ENCODE measurements around the gene SERPINB11.
"Not testable (repeated sequence)": the region's sequence is repeated elsewhere in the genome, so short reads cannot be mapped to it uniquely, and the experiment has no call there.

SERPINB11 gene

GRCh38 chr18:63731215-63731614 lies 28.5 kb downstream of the SERPINB11 start:
- no peak for DNase-seq

- DNase-seq: no peak
Measured at GRCh38 chr18:63736876-63737275, 34.1 kb downstream of the SERPINB11 start.

DNA sequence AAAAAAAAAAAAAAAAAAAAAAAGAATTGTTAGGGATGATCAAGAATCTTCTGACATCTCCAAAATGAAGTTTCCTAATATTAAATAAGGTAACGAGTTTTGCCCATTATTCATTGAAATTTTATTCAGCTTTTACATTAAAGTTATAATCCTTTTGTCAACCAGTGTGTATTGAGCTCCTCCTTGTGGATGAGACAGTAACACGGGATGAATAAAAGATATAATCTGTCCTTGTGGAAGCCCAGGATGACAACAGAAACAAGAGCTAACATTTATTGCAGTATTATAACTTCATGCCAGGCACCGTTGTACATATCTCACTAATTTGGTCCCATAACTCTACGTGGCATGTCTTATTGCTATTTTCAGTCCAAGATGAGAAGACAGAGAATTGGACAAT lies 39.0 kb downstream of the SERPINB11 start:
- DNase-seq: no peak

DNA sequence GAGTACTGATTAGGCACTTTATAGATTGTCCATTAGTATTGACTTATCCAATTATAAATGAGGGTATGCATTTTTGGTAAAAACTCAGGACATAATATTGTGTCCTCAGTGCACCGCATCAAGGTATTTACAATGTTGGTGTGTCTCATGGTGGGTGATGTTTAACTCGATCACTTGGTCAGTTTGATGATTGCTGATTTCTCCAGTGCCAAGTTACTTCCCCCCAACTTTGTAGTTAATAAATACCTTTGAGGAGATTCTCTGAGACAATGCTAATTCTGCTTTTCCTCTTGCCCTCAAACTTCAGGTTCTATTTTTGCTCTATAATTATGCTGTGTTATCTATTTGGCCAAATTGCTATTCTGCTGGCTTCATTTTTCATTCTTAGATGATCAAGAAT lies 44.2 kb downstream of the SERPINB11 start:
- DNase-seq: no peak

DNA sequence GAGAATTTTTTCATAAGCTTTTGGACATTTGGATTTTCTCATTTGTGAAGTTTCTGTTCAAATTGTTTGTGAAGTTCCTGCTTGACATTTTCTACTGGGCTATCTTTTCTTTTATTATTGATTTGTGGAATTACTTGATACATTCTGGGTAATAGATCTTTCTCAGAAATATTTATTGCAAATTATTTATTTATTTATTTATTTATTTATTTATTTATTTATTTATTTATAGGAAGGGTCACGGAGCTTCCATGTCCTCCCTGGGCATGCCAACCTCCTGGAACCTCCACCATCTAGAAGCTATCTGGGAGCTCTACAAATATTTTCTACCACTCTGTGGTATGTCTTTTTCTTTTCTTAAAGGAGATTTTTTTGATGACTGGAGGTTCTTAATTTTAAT lies 46.7 kb downstream of the SERPINB11 start:
- no peak for DNase-seq

DNA sequence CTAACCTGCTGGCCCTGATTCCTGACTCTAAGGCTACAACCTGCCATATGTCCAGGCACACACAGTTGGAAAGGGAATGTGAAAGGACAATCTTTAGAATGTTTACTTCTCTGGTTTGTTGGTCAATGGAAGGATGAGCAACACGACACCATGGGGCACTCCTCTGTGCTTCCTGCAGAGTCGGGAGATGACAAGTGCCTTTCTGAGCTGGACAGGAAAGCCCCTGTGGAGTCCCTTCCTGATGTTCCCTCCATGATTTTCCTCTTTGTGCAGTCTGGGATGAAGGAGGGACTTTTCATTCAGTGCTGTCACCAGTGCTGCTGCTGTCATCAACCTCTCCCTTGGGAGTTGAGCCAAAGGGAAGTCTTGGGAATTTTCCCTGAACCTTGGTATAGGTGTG lies 49.9 kb downstream of the SERPINB11 start:
- DNase-seq: no peak

GRCh38 chr18:63753676-63754075 lies 50.9 kb downstream of the SERPINB11 start:
- DNase-seq: no peak

- DNase-seq: no peak
Measured at GRCh38 chr18:63757541-63757940, 54.8 kb downstream of the SERPINB11 start.

GRCh38 chr18:63758615-63759240 lies 56.0 kb downstream of the SERPINB11 start:
- no peak for DNase-seq

GRCh38 chr18:63759786-63760185 lies 57.0 kb downstream of the SERPINB11 start:
- not testable (repeated sequence) for DNase-seq

DNA sequence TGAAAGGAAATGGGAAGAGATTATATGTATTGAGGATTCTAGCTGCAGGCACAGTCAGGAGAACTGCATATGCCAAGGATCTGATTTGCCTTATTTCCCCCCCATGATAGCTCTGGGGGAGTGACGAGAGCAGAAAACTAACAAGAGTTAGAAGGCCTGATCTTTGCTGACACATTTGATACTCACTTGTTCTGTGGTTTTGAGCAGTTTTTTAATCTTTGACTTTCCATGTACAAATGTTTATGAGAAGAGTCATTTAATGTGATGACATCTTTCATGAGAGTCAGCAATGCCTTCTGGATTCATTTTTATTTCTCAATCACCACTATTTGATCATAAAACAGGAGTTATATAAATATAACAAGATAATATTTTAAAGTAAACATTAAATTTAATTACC lies 59.8 kb downstream of the SERPINB11 start:
- DNase-seq: no peak

GRCh38 chr18:63763831-63764600 lies 61.3 kb downstream of the SERPINB11 start:
- no peak for DNase-seq

DNA sequence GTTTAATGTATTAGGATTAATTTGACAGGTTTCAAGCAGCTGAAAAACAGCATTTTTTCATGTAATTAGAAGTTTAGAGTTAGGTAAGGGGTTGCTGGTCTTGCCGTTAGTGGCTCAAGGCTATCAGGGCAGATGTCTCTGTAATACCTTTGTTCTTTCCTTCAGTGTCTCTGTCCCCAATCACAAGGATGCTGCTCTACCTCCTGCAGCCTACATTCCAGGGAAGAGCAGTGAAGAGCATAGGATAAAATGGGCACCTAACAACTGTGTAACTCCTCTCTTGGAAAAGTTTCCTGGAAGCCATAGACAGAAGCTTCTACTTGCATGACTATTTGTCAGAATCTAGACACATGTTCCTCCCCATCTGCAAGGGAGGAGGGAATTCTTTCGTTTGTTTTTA lies 63.1 kb downstream of the SERPINB11 start:
- DNase-seq: no peak
